T-helper 1 cell treated with Interleukin-12 subunit alpha and Interleukin-12 subunit beta and Interleukin-4 antibody, amounts not matched to agents 30 ng/mL and 1 ng/mL, for 36 hours (primary cell): ENCODE results near the gene ZNF536. TPM values are rescaled to one million over a fixed set of nuclear protein-coding genes. Genes with fewer than 3 reads are reported as not detected.

Source experiments
- intact Hi-C: fragments of 100-400 bp; cut with micrococcal nuclease; formaldehyde crosslinking; loops from one replicate; pipeline ENCODE4 v1.15.1; 2024
- total RNA-seq: library from RNA; stranded (reverse); gene quantifications from 2 replicates; pipeline ENCODE4 v1.2.3, GENCODE V29; 2022

The ZNF536 gene
- total RNA-seq, 1 donor from 2014 or later = not detected

DNA sequence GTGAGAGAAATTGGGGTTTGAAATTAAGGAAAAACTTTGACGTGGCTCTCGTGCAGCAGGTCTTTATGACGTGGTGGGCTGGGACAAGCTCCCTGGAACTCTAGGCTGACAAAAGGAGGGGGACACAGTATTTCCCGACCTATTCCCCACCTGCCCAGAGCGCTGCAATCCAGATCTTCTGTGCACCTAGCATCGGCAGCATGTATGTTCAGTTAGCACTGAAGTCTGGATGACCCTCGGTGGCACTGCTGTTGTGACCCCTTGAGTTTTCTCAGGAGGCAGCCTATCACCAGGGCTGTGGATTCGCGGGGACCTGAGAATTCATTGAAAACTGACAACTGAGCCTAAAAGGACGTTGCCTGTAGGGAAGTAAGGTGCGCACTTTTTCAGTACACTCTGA, 9.1 kb upstream of the ZNF536 start:
- intact Hi-C loops = no loop called here

DNA sequence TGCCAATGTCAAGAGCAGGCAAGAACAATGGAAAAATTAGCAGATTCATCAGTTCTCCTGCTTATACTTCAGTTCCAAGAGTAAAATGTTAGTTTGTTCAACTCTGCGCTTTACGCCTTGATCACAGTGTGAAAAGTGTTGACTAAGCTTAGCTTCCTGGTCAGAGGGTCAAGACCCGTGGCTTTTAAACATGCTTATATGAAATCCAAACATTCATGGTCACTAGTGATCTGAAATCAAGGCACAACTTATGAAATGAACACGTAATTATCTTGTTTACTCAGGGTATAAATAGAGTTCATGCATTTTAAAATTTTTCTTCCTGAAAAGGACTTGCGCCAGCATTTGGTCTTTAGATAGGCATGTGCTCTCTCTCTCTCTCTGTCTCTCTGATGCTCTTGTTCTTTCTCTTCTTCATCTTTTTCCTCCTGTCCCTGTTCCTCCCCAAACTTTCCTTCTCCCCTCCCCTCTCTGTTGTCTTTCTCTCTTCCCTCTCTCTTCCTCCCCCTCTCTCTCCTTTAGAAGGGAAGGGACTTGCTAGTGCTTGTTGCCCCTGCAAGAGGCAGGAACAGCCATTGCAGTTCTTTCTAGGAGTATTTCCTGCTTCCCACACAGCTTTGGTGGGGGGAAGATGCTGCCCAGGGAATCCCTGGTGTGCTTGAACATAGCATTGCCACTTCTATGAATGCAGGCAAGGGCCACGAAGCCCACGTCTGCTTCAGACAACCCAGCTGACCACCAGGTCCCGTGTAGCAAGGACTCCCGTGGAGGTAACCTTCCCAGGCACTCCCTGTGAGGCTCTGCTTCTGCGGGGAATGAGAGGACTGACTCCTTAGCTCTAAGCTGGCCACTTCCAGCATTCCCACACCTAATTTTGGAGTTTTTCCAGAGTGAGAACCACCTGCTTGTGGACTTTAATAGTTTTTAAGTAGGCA, 7.1 kb upstream of the ZNF536 start:
- intact Hi-C loops = no loop called here

DNA sequence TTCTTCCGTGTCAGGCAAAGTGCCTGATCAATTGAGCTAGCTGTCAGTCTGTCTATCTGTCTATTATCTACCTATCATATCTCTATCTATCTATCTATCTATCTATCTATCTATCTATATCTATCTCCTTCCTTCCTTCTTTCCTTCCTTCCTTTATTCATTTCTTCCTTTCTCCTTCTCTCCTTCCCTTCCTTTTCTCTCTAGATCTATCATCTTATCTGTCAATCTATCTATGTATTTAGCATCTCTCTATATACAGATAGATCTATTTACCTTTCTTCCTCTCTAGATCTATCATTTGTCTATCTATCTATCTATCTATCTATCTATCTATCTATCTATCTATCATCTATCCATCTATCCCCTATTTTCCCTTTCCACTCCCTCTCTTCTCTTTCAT, 5.9 kb upstream of the ZNF536 start:
- intact Hi-C loops = no loop called here

DNA sequence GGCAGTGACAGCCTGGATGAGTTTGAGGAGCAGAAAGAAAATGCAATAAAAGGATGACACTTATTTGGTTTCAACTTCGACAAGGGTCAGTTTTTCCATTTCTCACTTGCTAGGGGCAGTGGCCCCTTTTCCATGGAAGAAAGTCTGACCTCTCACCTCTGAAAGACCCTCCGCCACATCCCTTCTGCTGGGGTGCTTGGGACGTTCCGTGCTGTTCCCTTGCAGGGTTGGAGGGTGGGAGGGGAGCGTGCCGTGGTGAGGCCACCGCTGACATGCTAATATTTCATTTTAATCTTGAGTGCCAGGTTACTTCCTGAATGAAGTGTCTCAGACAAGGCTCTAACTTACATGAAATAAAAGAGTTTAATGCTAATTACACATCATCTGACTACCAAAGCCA, 5.2 kb upstream of the ZNF536 start:
- intact Hi-C loops = no loop called here

DNA sequence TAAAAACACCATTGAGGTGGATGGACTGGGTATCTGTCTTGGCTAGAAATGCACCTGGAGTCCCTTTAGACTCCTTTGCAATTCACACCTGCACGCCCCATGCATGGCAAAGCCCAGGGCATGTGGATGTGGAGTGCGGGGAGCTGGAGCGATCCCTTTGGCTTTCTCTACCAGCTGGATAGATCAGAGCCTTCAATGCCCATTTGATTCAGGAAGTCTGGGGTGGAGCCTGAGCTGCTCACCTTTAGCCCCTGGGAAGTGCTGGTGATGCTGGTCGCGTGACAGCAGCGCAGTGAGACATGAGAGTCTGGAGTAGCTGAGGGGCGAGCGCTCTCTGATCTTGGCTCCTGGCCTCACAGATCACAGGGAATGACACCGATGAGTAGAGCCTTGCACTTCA, 4.8 kb upstream of the ZNF536 start:
- intact Hi-C loops = no loop called here

DNA sequence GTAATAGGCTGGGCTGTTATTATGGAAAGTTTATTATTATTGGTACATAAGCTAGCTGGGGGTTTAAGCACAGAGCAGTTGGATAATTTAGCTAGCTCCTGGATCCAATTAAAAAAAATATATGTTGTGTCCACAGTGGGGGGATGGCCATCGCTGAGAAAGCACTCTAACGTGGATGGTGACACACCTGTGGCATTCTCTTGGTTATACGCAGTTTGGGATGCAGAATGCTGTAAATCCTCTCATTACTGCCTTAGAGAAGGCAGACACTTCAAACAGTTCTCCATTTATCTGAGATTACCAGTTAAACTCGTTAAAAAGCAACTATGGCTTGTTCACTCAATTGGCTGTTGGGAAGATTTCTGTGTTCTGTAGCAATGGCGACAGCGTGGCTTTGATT, 2.4 kb upstream of the ZNF536 start:
- intact Hi-C loops = no loop called here

DNA sequence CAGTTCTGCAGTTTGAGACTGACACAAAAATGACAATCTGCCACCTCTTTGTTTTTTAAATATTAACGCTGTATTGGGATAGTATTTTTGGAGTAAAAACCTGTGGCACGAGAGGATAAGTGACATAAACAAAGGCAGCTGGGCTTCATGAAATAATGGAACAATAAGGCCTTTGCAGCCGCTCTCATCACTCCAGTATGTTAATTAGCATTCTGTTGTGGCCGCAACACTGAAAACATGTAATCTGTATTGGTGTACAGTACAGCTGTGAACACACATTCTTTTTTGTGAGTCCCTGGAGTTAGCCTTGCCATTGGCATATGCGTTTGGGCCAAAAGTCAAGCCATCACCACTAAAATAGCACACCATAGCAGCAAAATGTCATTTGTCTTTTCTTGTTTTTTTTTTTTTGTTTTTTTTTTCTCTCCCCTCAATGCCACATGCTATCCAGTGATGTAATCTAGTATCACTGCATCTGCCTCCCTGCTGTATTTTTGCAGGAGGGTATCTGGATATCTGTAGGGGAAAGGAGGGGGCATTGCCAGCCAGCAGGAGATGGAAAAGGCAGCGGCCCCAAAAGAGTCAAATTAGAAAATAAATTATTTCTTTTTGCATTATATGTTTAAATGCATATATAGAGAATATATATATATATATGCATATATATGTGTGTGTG, 885 bp upstream of the ZNF536 start:
- intact Hi-C loops = no loop called here

DNA sequence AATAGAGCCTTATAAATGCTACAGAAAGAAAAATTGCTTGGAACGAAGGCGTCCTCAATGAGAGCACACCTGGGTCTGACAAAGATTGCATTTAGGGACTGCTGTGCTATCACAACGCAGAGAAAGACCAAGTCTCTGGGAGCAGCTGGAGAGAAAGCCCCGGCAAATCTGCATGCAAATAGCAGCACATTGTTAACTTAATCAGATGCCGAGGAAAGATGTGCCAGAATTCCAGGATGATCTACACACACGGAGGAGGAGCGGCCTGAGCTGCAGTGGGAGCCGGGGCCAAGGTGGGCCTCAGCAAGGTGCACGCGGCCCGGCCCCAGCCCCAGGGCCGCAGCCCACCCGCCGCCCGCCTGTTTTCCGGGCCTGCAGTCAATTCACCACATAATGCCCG, 1.4 kb downstream of the ZNF536 start:
- intact Hi-C loops = no loop called here

DNA sequence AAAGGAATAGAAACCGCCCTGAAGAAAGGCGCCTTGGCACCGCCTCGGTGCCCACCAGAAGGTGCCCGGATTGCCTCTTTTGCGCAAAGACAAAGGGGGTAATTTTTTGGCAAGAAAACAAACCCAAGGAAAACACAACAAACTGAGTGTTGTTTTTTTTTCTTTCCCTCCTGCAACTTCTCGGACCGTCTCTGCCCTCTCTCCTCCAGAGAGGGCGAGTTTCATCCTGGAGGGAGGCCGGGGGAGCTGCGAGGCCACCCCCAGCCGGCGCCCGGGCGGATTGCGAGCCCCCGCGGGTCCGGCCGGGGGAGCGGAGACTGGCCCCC, 2.3 kb downstream of the ZNF536 start:
- intact Hi-C loops = no loop called here

DNA sequence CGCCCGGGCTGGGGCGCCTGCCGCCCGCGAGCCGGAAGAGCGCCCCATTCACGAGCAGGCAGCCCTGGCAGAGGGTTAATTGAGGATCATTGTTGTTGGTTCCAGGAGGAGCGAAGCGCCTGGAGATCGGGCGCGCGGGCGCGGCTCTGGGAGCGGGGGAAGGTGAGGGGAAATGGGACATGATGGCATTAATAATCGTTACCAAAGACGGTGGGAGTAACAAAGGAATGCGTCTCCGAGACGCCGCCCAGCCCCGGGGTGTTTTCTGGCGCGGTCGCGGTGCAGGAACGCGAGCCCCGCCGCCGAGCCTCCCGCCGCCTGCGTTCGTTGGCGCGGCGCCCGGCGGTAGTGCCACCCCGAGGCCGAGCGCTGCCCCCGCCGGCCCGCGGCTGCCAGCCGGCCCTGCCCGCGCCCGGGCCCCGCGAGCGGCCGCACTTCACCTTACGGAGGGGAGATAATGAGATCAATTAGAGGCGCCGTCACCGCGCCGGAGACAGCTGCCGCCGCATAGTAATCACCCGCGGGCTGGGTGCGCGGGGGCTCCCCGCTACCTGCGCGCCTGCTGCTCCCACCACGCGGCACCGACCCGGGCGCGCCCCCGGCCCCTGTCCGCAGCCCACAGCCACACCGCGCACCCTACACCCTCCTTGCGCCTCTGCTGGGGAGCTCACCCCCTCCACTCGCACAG, 2.8 kb downstream of the ZNF536 start:
- intact Hi-C loops = no loop called here

DNA sequence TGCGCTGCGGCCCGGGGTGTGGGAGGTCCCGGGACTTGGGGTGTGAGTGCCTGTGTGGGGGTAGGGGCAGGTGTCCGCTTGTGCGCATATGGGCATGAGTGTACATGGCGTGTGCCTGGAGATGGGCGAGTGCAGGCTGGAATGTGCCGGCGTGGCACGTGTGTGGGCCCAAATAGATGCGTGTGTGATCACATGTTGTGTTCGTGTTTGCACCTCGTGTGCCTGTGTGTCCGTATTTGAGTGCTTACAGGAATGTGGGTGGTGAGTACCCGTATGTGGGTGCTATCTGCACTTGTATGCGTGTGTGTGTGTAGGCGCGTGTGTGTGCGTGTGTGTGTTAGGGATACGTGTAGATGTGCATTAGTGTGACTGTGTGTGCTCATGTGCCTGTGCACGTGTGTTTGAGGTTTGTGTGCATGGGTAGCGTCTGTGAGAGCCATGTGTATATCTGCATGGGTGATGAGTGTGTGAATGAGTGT, 3.4 kb downstream of the ZNF536 start:
- intact Hi-C loops = no loop called here

DNA sequence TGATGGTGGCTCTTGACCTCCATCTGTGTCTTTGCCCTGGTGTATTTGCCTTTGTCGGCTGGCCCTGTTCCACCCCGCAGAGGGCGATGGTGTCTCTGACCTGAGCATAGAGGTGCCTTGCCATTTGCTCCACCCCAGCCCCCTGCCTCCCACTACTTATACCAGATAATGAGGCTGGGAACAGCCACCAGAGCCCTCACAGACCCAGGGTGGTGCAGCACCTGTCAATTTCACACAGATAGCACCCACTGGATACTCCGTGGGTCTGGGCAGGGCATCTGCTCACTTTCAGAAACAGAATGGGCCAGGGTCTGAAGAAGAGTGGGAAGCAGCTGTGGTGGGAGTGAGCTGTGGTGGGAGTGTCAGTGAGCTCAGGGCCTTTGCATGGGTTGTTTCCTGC, 4.1 kb downstream of the ZNF536 start:
- intact Hi-C loops = no loop called here

DNA sequence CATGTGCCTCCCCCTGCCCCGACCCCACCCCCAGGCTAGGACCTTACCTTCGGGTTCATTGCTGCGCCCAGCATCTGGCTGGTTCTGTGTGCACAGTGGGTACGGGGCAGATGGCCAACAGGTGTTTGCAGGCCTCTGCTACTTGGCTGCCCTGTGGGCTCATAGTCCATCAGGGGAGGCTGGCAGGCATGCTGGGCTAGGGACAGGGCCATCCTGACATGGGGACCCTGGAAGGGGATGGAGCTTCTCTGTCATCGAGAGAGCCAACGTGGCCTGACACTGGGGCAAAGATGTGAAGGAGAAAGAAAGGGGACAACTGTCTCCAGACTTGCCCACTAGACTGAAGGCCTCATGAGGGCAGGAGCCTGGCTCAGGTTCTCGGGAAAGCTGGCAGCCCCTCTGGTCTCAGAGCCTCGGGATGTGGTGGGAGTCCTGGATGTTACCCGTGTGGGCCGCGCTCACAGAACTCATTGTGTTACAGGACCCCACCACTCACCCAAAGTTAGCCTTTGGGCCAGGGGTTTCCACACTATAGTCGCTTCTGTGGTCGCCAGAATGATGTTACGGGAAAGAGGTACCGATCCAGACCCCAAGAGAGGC, 4.7 kb downstream of the ZNF536 start:
- intact Hi-C loops = no loop called here

DNA sequence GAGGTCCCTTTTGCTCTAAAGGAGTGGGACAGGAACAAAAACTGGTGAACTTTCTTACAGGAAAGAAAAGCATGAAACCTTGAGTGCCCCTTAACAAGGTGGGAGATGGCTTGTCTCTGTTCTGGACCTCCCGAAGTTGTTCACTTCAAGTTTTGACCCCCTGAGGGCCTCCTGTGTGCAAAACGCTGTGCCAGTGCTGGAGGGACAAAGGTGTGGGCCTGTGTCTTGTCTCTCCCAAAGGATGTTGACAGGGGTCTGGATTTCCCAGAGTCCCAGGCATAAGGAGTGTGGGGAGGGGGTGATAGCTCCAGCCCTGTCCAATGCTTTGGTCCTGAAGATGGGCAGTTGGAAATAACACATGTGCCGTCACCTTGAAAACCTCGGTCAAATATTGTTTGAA, 6.5 kb downstream of the ZNF536 start:
- intact Hi-C loops = no loop called here

DNA sequence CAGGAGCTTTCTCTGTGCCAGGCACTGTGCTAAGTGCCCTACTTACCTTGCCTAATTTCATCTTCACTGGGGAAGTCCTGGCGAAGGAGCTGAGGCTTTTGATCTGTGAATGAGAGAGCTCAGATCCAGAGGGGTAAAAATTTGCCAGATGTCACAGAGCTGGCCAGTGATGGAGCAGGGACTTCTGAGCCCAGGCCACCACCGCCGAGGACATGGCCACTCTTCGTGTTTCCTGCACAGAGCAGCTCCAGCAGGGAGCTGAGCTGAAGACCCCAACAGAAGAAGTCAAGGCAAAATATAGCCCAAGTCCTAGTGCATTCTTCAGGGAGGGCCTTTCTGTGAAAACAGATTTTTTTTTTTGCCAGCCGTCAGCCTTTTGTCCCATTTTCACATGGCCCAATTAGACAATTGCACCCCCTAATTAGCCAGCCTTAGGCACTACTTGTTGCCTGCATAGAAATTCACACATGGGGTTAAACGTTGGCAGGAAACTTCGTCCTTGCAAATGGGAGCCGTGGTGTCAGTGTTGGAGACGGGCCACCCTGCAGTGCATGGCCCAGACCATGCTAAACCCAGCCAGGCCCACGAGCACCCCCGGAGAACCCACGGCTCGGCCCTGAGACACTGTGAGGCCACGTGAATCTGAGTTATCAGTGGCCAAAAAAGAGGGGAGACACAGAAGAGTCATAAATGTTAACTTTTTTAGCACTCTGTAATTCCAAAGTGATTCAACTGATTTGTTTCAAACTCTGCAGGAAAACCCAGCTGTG, 7.8 kb downstream of the ZNF536 start:
- intact Hi-C loops = no loop called here

DNA sequence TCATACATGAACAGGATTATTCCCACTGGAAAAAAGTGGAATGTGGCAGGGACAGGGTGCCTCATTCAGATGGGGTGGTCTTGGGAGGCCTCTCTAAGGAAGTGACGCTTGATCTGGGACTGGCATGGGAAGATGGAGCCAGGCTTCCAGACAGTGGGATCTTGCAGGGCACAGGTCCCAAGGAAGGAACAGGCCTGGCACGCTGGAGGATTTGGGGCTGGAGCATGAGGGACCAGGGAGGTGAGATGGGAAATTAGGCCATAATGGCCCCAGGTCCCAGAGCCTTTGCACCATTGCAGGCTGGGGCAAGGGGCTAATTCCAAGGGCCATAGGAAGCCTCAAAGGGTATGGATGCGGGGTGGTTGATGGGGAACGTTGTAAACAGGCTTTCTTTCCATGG, 9.2 kb downstream of the ZNF536 start:
- intact Hi-C loops = no loop called here

DNA sequence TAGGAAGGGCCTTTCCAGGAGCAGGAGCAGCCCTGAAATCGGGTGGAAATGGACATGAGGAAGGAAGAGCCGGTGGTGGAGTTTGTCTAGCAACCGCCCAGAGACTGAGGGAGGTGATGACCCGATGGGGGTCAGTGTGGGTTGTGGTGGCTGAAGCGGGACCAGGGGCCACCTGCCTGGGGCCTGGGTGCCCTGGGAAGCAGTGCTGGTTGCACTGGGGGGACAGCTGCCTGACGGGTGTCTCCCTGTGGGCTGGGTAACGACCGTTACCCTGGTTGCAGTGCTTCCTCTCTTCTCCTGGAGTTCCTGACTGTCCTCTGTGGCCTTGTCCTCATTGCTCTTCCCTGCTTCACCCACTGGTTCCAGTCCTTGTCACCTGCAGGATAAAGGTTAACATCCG, 13.0 kb downstream of the ZNF536 start:
- intact Hi-C loops = no loop called here

DNA sequence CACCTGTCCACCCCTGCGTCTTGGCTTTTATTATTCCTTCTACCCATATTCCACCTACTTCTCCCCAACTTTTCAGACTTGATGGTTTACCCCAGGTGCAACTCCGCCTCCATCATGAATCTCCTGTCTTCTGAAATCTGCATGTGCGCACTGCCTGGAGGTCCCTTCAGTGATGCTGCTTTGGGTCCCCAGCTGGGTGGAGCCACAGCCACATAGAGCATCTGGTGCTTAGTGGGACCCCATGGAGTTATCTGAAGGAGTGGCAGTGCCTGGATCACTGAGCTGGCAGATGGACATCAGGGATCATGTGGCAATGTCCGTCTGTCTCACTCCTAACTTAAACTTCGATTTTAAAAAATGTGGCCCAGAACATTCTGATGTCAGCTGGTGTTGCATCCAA, 13.5 kb downstream of the ZNF536 start:
- intact Hi-C loops = no loop called here

DNA sequence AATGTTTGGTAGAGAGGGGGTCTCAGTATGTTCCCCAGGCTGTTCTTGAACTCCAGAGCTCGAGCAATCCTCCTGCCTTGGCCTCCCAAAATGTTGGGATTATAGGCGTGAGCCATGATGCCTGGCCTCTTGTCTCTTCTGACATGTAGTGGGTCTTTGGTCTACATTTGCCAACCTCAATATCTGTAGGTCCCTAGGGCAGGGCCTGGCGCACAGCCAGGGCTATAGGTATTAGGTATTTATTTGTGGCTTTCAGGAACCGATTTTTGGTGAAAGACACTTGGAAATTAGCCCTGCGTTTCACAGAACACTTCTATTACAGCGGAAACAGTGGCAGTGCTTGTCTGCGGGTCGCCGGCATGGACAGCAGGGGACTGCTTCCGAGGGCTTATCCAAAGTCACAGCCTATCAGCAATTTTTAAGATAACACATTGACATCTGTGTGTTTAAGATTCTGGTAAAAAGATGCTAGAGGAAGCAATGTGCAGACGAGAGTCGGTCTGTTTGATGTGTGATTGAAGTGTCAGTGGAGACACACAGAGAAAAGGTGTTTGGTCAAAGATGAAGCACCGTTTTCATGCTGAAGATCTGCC, 14.5 kb downstream of the ZNF536 start:
- intact Hi-C loops = no loop called here

DNA sequence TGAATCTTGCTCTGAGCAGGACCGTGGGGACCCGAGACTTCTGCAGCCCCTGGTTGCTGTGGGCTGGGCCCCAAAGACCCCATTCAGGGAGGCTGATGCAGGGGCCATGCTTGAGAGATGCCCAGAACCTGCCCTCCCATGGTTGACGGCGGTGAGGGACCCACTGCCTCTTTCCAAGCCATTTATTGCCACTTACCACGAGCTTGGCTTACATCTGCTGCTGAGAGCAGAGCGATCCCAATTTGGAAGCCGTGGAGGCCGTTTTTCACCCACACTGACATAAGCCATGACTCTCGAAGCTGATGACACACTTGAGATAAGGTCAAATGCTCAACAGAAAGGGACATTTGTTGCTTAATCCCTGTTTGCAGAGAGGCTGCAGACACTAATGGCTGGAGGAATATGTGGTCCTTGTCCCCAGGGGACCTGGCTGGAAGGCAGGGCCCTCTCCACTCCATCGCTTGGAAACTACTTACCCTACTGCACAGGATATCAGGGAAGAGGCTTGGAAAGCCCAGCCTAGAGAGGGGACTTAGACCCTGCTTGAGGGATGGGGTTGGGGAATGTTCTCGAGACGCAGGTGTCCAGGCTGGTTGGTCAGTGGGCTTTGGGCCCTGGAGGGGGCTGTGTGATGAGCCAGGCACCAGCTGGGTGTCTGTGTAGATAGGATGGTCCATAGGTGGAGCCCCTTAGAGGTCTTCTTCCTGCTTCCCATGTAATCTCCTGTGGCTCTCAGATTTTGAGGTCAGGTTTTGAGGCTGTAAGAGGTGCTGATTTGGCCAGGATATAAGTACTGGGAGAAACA, 15.3 kb downstream of the ZNF536 start:
- intact Hi-C loops = no loop called here
